Karpas-422 (cell line): ENCODE measurements around the gene PEX11G. TPM values are rescaled to one million over a fixed set of nuclear protein-coding genes. Genes with fewer than 3 reads are reported as not detected.

Source experiments
- DNase-seq: peaks from one replicate; pipeline ENCODE4 v3.0.0-alpha.2; 2015
- H2AFZ ChIP-seq: fragments of 200-600 bp; sonication (generic); 2 replicates; pipeline ENCODE4 v1.6.1; 2014; ENCODE audit warnings: antibody characterized with exemption, low read length, mixed read lengths
- H3K27ac ChIP-seq: fragments of 200-600 bp; sonication (generic); 2 replicates; pipeline ENCODE4 v1.5.1; 2014; ENCODE audit warnings: mild to moderate bottlenecking, low read length, moderate library complexity
- H3K27me3 ChIP-seq: fragments of 200-600 bp; sonication (generic); 2 replicates; pipeline ENCODE4 v1.6.1; 2014; ENCODE audit warnings: low read length, mixed read lengths
- H3K36me3 ChIP-seq: fragments of 200-600 bp; sonication (generic); 2 replicates; pipeline ENCODE4 v1.6.1; 2014; ENCODE audit warnings: low read length, mixed read lengths; ENCODE audit not compliant: insufficient read depth
- H3K4me1 ChIP-seq: fragments of 200-600 bp; sonication (generic); 2 replicates; pipeline ENCODE4 v1.6.1; 2014; ENCODE audit warnings: mild to moderate bottlenecking, low read length, mixed read lengths
- H3K4me2 ChIP-seq: fragments of 200-600 bp; sonication (generic); 2 replicates; pipeline ENCODE4 v1.6.1; 2014; ENCODE audit warnings: low read length, low read depth, mild to moderate bottlenecking; ENCODE audit not compliant: poor library complexity, severe bottlenecking
- H3K4me3 ChIP-seq: fragments of 200-600 bp; sonication (generic); 2 replicates; pipeline ENCODE4 v1.5.1; 2014; ENCODE audit warnings: mild to moderate bottlenecking, antibody characterized with exemption, low read length, mixed read lengths
- H3K79me2 ChIP-seq: fragments of 200-600 bp; sonication (generic); 2 replicates; pipeline ENCODE4 v1.6.1; 2014; ENCODE audit warnings: mild to moderate bottlenecking, low read length, mixed read lengths
- H3K9ac ChIP-seq: fragments of 200-600 bp; sonication (generic); 2 replicates; pipeline ENCODE4 v1.6.0; 2014; ENCODE audit warnings: low read length
- H3K9me2 ChIP-seq: fragments of 200-600 bp; sonication (generic), shearing (Covaris generic); replicated peaks from 2 replicates; pipeline ENCODE4 v1.6.0; 2014; ENCODE audit warnings: mild to moderate bottlenecking, low read length, moderate library complexity; ENCODE audit not compliant: insufficient read depth
- H3K9me3 ChIP-seq: fragments of 300-700, 200-600 bp; sonication (generic); 2 replicates; pipeline ENCODE4 v1.6.1; 2014; ENCODE audit warnings: low read length, mixed read lengths
- H4K20me1 ChIP-seq: fragments of 200-600 bp; sonication (generic); 2 replicates; pipeline ENCODE4 v1.6.1; 2014; ENCODE audit warnings: mild to moderate bottlenecking, antibody characterized with exemption, low read length, low read depth; ENCODE audit not compliant: insufficient read depth
- total RNA-seq: library from RNA; depleted of rRNA; stranded (reverse); fragments of >200 nt; shearing (Covaris generic); gene quantifications from 2 replicates; pipeline ENCODE4 v1.2.3, GENCODE V29; 2014; ENCODE audit warnings: low replicate concordance

PEX11G gene
- total RNA-seq, 1 experiment from 2014 or later, result 1.0 TPM

DNA sequence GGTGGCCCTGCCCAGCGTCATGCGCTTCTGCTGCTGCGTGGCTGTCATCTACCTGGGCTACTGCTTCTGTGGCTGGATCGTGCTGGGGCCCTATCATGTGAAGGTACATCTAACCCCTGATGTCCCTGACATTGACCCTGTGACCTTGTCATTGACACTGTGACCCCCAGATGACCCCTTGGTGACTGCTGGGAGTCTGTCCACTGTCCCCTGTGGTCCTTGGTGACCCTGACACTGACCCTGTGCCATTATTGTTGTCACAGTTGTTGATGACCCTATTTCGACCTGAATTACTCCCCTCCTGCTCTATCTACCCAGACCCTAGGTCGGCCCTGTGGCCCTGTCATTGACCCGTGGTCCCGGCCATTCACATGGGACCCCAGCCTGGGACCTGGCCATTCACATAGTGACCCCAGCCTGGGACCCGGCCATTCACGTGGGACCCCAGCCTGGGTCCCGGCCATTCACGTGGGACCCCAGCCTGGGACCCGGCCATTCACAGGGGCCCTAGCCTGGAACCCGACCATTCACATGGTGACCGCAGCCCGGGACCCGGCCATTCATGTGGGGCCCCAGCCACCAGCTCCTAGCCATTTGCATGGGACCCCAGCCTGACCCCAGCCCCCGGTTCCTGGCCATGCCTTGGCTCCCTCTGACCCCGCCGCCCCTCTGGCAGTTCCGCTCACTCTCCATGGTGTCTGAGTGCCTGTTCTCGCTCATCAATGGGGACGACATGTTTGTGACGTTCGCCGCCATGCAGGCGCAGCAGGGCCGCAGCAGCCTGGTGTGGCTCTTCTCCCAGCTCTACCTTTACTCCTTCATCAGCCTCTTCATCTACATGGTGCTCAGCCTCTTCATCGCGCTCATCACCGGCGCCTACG, 41.0 kb upstream of the PEX11G start:
- no peak overlapping the region for H3K4me2 ChIP-seq
- H4K20me1 ChIP-seq, result no peaks in the 10 kb centered on the region
- no peaks in the 10 kb centered on the region for H3K36me3 ChIP-seq
- H3K27ac ChIP-seq, result no peak overlapping the region
- H2AFZ ChIP-seq, result no peak overlapping the region
- no peaks in the 10 kb centered on the region for H3K79me2 ChIP-seq
- H3K4me1 ChIP-seq, result peaks cover 5% of the 10 kb centered on the region; the same call in 1 of the 2 replicates
- no peaks in the 10 kb centered on the region for H3K27me3 ChIP-seq
- DNase-seq, result no peak
- no peaks in the 10 kb centered on the region for H3K9me3 ChIP-seq
- no peaks in the 10 kb centered on the region for H3K9me2 ChIP-seq
- no peak overlapping the region for H3K4me3 ChIP-seq
- no peak overlapping the region for H3K9ac ChIP-seq

DNA sequence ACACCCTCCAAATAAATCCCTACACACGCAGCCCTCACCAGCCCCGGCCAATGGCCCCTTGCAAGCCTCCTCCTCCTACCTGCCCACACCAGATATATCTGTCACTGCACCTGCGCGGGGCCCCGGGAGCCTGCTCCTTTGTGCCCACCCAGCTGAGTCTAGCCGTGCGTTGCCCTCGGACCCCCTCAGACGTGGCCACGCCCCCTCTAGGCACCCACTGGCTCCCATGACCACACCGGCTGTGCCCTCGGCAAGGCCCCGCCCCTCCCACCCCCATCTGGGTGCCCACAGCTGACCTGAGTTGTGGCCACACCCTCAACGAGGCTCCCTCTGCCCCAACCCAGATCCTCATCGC, 40.4 kb upstream of the PEX11G start:
- no peak overlapping the region for H3K27ac ChIP-seq
- H2AFZ ChIP-seq, result no peak overlapping the region
- no peaks in the 10 kb centered on the region for H3K27me3 ChIP-seq
- H3K9ac ChIP-seq, result no peak overlapping the region
- H3K4me1 ChIP-seq, result peaks cover 5% of the 10 kb centered on the region; the same call in 1 of the 2 replicates
- no peaks in the 10 kb centered on the region for H3K79me2 ChIP-seq
- H4K20me1 ChIP-seq, result no peaks in the 10 kb centered on the region
- H3K4me2 ChIP-seq, result no peak overlapping the region
- no peaks in the 10 kb centered on the region for H3K9me2 ChIP-seq
- H3K36me3 ChIP-seq, result no peaks in the 10 kb centered on the region
- no peak for DNase-seq
- no peaks in the 10 kb centered on the region for H3K9me3 ChIP-seq
- no peak overlapping the region for H3K4me3 ChIP-seq

DNA sequence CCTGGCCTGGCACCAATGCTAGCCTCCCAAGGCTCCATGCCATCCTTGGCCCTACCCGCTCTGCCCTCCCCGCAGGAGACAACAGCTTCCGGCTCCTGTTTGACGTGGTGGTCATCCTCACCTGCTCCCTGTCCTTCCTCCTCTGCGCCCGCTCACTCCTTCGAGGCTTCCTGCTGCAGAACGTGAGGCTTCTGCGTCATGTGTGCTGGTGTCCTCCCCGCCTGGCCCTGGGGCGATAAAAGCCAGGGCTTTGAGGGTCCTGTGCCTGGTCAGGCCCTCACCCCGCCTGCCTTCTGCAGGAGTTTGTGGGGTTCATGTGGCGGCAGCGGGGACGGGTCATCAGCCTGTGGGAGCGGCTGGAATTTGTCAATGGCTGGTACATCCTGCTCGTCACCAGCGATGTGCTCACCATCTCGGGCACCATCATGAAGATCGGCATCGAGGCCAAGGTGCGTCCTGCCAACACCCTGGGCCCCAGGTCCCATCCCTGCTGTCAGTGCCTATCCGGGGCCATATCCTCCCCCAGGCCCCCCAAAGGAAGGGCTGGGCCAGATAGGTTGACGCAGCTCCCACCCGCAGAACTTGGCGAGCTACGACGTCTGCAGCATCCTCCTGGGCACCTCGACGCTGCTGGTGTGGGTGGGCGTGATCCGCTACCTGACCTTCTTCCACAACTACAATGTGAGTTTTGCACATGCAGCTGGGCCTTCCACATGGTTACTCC, 39.8 kb upstream of the PEX11G start:
- Histone ChIP-seq H3K4me1 (peaks cover 4% of the 10 kb centered on the region; the same call in 1 of the 2 replicates), H2AFZ (no peak overlapping the region), H3K9me2 (no peaks in the 10 kb centered on the region), H3K9me3 (no peaks in the 10 kb centered on the region), H3K9ac (no peak overlapping the region), H3K36me3 (no peaks in the 10 kb centered on the region), H3K27ac (no peak overlapping the region), H4K20me1 (no peaks in the 10 kb centered on the region), H3K79me2 (no peaks in the 10 kb centered on the region), H3K27me3 (no peaks in the 10 kb centered on the region), H3K4me2 (no peak overlapping the region), H3K4me3 (no peak overlapping the region)
- no peak for DNase-seq

DNA sequence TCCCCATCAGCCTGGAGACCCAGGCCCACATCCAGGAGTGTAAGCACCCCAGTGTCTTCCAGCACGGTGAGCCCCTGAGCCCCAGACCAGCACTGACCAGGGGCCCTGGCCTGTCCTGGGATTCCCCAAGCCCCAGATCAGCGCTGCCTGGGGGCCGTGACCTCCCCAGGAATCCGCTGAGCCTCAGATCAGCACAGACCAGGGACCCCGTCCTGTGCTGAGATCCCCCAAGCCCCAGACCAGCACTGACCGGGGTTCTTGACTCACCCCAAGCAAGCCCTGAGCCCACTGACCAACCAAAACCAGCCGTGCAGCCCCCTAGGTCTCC, 39.3 kb upstream of the PEX11G start:
- Histone ChIP-seq H3K27me3 (no peaks in the 10 kb centered on the region), H3K4me2 (no peak overlapping the region), H3K4me1 (peaks cover 6% of the 10 kb centered on the region), H2AFZ (no peak overlapping the region), H4K20me1 (no peaks in the 10 kb centered on the region), H3K9ac (no peak overlapping the region), H3K9me3 (no peaks in the 10 kb centered on the region), H3K27ac (no peak overlapping the region), H3K79me2 (no peaks in the 10 kb centered on the region), H3K9me2 (no peaks in the 10 kb centered on the region), H3K36me3 (no peaks in the 10 kb centered on the region), H3K4me3 (no peak overlapping the region)
- no peak for DNase-seq

DNA sequence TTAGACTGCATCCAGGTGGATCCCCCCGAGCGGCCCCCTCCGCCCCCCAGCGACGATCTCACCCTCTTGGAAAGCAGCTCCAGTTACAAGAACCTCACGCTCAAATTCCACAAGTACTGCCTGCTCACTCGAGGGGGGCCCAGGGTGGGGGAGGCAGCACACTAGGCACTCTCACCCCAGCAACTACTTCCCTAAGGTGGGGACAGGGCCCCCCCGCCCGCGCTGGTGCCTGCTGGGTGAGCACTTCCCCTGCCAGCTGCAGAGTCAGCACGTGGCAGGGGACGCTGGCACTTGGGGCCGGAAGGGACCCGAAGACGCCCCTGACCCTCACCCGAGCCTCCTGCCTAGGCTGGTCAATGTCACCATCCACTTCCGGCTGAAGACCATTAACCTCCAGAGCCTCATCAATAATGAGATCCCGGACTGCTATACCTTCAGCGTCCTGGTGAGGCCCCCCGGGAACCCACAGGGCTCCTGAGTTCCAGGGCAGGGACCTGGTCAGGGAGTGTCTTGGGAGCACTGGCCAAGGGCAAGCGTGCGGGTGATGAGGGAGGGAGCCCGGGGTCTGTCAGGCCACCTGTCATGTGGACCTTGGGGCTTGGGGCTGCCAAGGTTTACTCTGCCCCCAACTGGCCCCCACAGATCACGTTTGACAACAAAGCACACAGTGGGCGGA, 38.8 kb upstream of the PEX11G start:
- no peaks in the 10 kb centered on the region for H4K20me1 ChIP-seq
- no peaks in the 10 kb centered on the region for H3K79me2 ChIP-seq
- H3K36me3 ChIP-seq, result no peaks in the 10 kb centered on the region
- peaks cover 11% of the 10 kb centered on the region for H3K4me1 ChIP-seq
- no peak overlapping the region for H3K4me3 ChIP-seq
- no peaks in the 10 kb centered on the region for H3K27me3 ChIP-seq
- H3K9me3 ChIP-seq, result no peaks in the 10 kb centered on the region
- DNase-seq, result no peak
- H3K4me2 ChIP-seq, result no peak overlapping the region
- no peaks in the 10 kb centered on the region for H3K9me2 ChIP-seq
- H3K27ac ChIP-seq, result no peak overlapping the region
- no peak overlapping the region for H3K9ac ChIP-seq
- H2AFZ ChIP-seq, result no peak overlapping the region

DNA sequence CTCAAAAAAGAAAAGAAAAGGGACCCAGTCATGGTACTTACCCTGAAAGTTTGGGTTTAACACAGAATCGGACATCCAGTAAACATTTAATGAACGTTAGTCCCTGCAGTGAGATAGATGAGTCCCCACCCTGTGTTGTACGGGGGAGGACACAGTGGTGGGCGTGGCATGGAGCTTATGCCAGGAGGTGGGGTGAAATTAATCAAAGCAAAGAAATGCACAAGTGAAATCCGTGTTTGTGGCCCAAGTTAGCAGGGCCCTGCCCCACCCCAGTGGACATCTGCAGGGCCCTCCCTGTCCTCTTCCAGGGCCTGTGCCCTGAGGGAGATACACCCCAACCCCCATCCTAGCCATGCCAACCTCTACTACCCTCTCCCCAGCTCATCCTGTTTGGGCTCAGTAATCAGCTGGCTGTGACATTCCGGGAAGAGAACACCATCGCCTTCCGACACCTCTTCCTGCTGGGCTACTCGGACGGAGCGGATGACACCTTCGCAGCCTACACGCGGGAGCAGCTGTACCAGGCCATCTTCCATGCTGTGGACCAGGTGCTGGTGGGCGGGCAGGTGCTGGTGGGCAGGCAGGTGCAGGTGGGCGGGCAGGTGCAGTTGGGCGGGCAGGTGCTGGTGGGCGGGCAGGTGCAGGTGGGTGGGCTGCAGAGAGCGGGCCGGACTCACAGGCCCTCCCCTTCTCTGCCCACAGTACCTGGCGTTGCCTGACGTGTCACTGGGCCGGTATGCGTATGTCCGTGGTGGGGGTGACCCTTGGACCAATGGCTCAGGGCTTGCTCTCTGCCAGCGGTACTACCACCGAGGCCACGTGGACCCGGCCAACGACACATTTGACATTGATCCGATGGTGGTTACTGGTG, 37.5 kb upstream of the PEX11G start:
- Histone ChIP-seq H4K20me1 (no peaks in the 10 kb centered on the region), H3K9me2 (no peaks in the 10 kb centered on the region), H3K79me2 (no peaks in the 10 kb centered on the region), H3K36me3 (no peaks in the 10 kb centered on the region), H3K4me3 (no peak overlapping the region), H2AFZ (no peak overlapping the region), H3K4me2 (no peak overlapping the region), H3K27ac (no peak overlapping the region), H3K9me3 (no peaks in the 10 kb centered on the region), H3K27me3 (no peaks in the 10 kb centered on the region), H3K4me1 (peaks cover 17% of the 10 kb centered on the region), H3K9ac (no peak overlapping the region)
- DNase-seq, result no peak

DNA sequence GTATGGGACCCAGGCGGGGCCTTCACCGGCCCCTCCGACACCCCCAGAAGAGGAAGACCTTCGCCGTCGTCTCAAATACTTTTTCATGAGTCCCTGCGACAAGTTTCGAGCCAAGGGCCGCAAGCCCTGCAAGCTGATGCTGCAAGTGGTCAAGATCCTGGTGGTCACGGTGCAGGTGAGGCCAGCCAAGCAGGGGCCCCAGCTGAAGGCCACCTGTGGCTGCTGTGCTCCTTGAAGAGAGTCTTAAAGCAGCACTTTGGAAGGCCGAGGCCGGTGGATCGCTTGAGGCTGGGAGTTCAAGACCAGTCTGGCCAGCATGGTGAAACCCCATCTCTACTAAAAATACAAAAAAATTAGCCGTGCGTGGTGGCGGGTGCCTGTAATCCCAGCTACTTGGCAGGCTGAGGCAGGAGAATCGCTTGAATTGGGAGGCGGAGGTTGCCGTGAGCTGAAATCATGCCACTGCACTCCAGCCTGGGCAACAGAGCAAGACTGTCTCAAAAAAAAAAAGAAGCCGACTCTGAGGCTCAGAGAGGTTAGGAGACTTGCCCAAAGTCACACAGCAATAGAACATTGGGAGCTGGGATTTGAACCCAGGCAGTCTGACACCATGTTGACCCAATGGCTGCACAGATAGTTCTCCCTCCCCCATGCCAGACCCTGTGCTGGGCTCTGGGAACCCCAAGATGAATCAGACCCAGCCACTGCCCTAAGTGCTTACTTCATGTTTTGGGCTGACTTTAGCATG, 36.3 kb upstream of the PEX11G start:
- DNase-seq, result no peak
- Histone ChIP-seq H3K4me3 (no peak overlapping the region), H3K27me3 (no peaks in the 10 kb centered on the region), H3K79me2 (no peaks in the 10 kb centered on the region), H3K36me3 (no peaks in the 10 kb centered on the region), H2AFZ (no peak overlapping the region), H4K20me1 (no peaks in the 10 kb centered on the region), H3K9ac (no peak overlapping the region), H3K4me2 (no peak overlapping the region), H3K4me1 (peaks cover 17% of the 10 kb centered on the region), H3K9me2 (no peaks in the 10 kb centered on the region), H3K9me3 (no peaks in the 10 kb centered on the region), H3K27ac (no peak overlapping the region)
